Measurements from ENCODE around the gene CLIC4.

The CLIC4 gene

GRCh38 chr1:24765308-24765988, 20.2 kb downstream of the CLIC4 start:
- H3K27me3 ChIP-seq (replicated peaks; ENCODE audit: control insufficient read depth, insufficient read depth, low read length): no peaks in the 10 kb centered on the region
- H3K36me3 ChIP-seq (ENCODE audit: control insufficient read depth, insufficient read depth, low read length): no peaks in the 10 kb centered on the region
- no peak for TF ChIP-seq CTCF (IDR thresholded peaks at IDR 0.05; ENCODE audit: insufficient read depth, low read length, poor library complexity, severe bottlenecking)
- no peak overlapping the region for H3K4me3 ChIP-seq (replicated peaks; ENCODE audit: low read depth, low read length)
- no peak for DNase-seq (ENCODE audit: extremely low read depth, insufficient read length)

- no peak for TF ChIP-seq CTCF (IDR thresholded peaks at IDR 0.05; ENCODE audit: insufficient read depth, low read length, poor library complexity, severe bottlenecking)
- Histone ChIP-seq H3K36me3 (ENCODE audit: control insufficient read depth, insufficient read depth, low read length) (no peaks in the 10 kb centered on the region), H3K27me3 (replicated peaks; ENCODE audit: control insufficient read depth, insufficient read depth, low read length) (no peaks in the 10 kb centered on the region), H3K4me3 (replicated peaks; ENCODE audit: low read depth, low read length) (no peak overlapping the region)
- DNase-seq (ENCODE audit: extremely low read depth, insufficient read length): no peak
Observed at GRCh38 chr1:24767351-24767750, 22.1 kb downstream of the CLIC4 start.

DNA sequence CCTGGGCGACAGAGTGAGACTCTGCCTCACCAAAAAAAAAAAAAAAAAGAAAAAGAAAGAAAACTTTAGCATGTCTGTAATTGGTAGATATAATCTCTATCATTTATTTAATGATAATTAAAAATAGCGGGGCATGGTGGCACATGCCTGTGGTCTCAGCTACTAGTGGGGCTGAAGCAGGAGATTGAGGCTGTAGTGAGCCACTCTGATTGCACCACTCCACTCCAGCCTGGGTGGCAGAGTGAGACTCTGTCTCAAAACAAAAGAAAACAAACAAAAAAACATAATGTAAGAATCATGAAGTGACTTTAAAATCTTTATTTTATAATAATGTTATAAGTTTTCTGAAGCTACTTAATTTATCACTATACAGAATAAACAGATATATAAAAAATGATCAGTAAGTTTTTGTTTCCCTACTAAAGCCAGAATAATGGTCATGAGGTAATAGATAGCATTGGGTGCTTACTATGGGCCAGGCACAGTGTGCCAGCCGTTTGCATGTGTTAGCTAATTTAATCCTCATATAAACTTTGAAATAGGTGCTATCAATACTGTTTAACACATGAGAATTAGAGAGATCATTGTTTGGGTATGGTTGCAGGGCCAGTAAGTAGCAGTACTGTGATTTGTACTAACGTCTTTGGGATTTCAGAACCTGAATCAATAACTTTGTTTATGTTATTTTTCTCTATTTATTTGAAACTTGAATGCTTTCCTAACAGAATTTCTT, 23.8 kb downstream of the CLIC4 start:
- DNase-seq (ENCODE audit: extremely low read depth, insufficient read length): peak; percentile 18
- no peak for TF ChIP-seq CTCF (IDR thresholded peaks at IDR 0.05; ENCODE audit: insufficient read depth, low read length, poor library complexity, severe bottlenecking)
- Histone ChIP-seq H3K27me3 (replicated peaks; ENCODE audit: control insufficient read depth, insufficient read depth, low read length) (no peaks in the 10 kb centered on the region), H3K36me3 (ENCODE audit: control insufficient read depth, insufficient read depth, low read length) (no peaks in the 10 kb centered on the region), H3K4me3 (replicated peaks; ENCODE audit: low read depth, low read length) (no peak overlapping the region)

GRCh38 chr1:24769656-24770651, 24.7 kb downstream of the CLIC4 start:
- no peak for TF ChIP-seq CTCF (IDR thresholded peaks at IDR 0.05; ENCODE audit: insufficient read depth, low read length, poor library complexity, severe bottlenecking)
- peak; percentile 62 for DNase-seq (ENCODE audit: extremely low read depth, insufficient read length)
- Histone ChIP-seq H3K36me3 (ENCODE audit: control insufficient read depth, insufficient read depth, low read length) (no peaks in the 10 kb centered on the region; the same call in 1 of the 2 replicates), H3K27me3 (replicated peaks; ENCODE audit: control insufficient read depth, insufficient read depth, low read length) (no peaks in the 10 kb centered on the region), H3K4me3 (replicated peaks; ENCODE audit: low read depth, low read length) (no peak overlapping the region)

DNA sequence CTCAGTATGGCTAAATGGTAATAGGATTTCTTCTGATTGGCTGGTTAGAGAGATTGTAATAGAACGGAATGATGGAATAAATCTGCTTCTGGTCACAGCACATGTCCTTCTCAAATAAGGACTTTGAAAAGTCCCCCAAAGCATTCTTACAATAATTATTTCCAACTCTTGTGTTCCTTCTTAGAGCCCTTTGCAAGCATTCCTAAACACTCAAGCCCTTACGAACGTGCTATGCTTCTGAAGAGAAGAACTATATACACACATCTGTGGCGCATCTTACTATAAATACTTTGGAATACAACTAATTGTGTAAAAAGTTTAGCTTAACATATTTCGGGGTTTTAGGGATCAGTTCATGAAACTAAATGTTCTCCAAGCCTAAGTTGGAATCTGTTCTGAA, 25.6 kb downstream of the CLIC4 start:
- H3K36me3 ChIP-seq (ENCODE audit: control insufficient read depth, insufficient read depth, low read length): no peaks in the 10 kb centered on the region; the same call in 1 of the 2 replicates
- DNase-seq (ENCODE audit: extremely low read depth, insufficient read length): no peak
- TF ChIP-seq CTCF (IDR thresholded peaks at IDR 0.05; ENCODE audit: insufficient read depth, low read length, poor library complexity, severe bottlenecking): no peak
- H3K27me3 ChIP-seq (replicated peaks; ENCODE audit: control insufficient read depth, insufficient read depth, low read length): no peaks in the 10 kb centered on the region
- H3K4me3 ChIP-seq (replicated peaks; ENCODE audit: low read depth, low read length): no peak overlapping the region

Data from GM06990 (cell line).